Adipose tissue (tissue), 3 donors: ENCODE measurements around the gene BMPER. TPM values are rescaled to one million over a fixed set of nuclear protein-coding genes. Genes with fewer than 3 reads are reported as not detected.

ENCODE experiments used
- H3K27ac ChIP-seq: one replicate; pipeline ENCODE4 v1.5.1; 2013; ENCODE audit warnings: low read depth, low read length
- WGBS, 3 donors: extraction: QIAGEN DNeasy Blood & Tissue Kit; methylation state at CpG; one replicate each; pipeline ENCODE4 v1.1.7; 2013; 5-methylcytosine and 5-hydroxymethylcytosine counted together
- polyA plus RNA-seq, 3 donors: library from polyadenylated mRNA; stranded (reverse); fragments of 200-250 nt; gene quantifications; one replicate each; pipeline ENCODE4 v1.2.3, GENCODE V29; 2013
- donor health status: healthy with polysubstance abuse.
- donor health status: Bipolar disorder and iron deficiency.
- donor health status: healthy.

The BMPER gene
- polyA plus RNA-seq, 3 donors = 1.2 to 9.3 (median 4.8) TPM

- 91 to 96% (median 92%) methylated on average over 3 of the region's 3 CpGs for WGBS, 3 donors
- H3K27ac ChIP-seq = no peak overlapping the region
These were observed 133.6 kb downstream of the BMPER start for GRCh38 chr7:34038816-34039470.

- no peak overlapping the region for H3K27ac ChIP-seq
- 79 to 84% (median 82%) methylated on average over 4 of the region's 4 CpGs for WGBS, 3 donors
These were observed 136.4 kb downstream of the BMPER start for GRCh38 chr7:34041707-34042106.

- 92 to 97% (median 94%) methylated on average over 2 of the region's 2 CpGs for WGBS, 3 donors
- H3K27ac ChIP-seq = no peak overlapping the region
These were observed 137.1 kb downstream of the BMPER start for GRCh38 chr7:34042406-34042805.

GRCh38 chr7:34043461-34044305 lies 138.3 kb downstream of the BMPER start:
- WGBS, 3 donors = 64 to 81% (median 79%) methylated on average over 4 of the region's 4 CpGs
- no peak overlapping the region for H3K27ac ChIP-seq

GRCh38 chr7:34044306-34044643 lies 138.9 kb downstream of the BMPER start:
- H3K27ac ChIP-seq = no peak overlapping the region
- WGBS, 3 donors = 46 to 62% (median 57%) methylated on average over 2 of the region's 2 CpGs

GRCh38 chr7:34044734-34045353 lies 139.5 kb downstream of the BMPER start:
- WGBS, 3 donors = 75 to 89% (median 87%) methylated on average over 7 of the region's 7 CpGs
- no peak overlapping the region for H3K27ac ChIP-seq

GRCh38 chr7:34048445-34048844 lies 143.1 kb downstream of the BMPER start:
- WGBS, 3 donors = 36 to 91% (median 88%) methylated on average over 1 of the region's 1 CpG
- no peak overlapping the region for H3K27ac ChIP-seq

GRCh38 chr7:34054075-34054474 lies 148.7 kb downstream of the BMPER start:
- WGBS, 3 donors = 59 to 93% (median 88%) methylated on average over 3 of the region's 3 CpGs
- H3K27ac ChIP-seq = no peak overlapping the region

- no peak overlapping the region for H3K27ac ChIP-seq
These were observed 151.8 kb downstream of the BMPER start for GRCh38 chr7:34057136-34057535.

- H3K27ac ChIP-seq = no peak overlapping the region
- 78 to 97% (median 85%) methylated on average over 5 of the region's 5 CpGs for WGBS, 3 donors
These were observed 152.6 kb downstream of the BMPER start for GRCh38 chr7:34057956-34058355.

GRCh38 chr7:34058801-34059135 lies 153.4 kb downstream of the BMPER start:
- H3K27ac ChIP-seq = no peak overlapping the region
- 61 to 73% (median 69%) methylated on average over 1 of the region's 1 CpG for WGBS, 3 donors

GRCh38 chr7:34059136-34059828 lies 153.9 kb downstream of the BMPER start:
- no peak overlapping the region for H3K27ac ChIP-seq
- WGBS, 3 donors = 31 to 47% (median 31%) methylated on average over 8 of the region's 8 CpGs

GRCh38 chr7:34060196-34060947 lies 155.0 kb downstream of the BMPER start:
- WGBS, 3 donors = 57 to 73% (median 64%) methylated on average over 4 of the region's 4 CpGs
- no peak overlapping the region for H3K27ac ChIP-seq

- H3K27ac ChIP-seq = no peak overlapping the region
- WGBS, 3 donors = 70 to 71% (median 71%) methylated on average over 2 of the region's 2 CpGs
These were observed 155.8 kb downstream of the BMPER start for GRCh38 chr7:34061149-34061548.

- 77 to 87% (median 79%) methylated on average over 4 of the region's 4 CpGs for WGBS, 3 donors
- H3K27ac ChIP-seq = no peak overlapping the region
These were observed 157.0 kb downstream of the BMPER start for GRCh38 chr7:34062341-34062740.

- no peak overlapping the region for H3K27ac ChIP-seq
These were observed 157.5 kb downstream of the BMPER start for GRCh38 chr7:34062826-34063225.

- no peak overlapping the region for H3K27ac ChIP-seq
- WGBS, 3 donors = 74 to 87% (median 82%) methylated on average over 4 of the region's 4 CpGs
These were observed 159.3 kb downstream of the BMPER start for GRCh38 chr7:34064519-34065158.

- WGBS, 3 donors = 77 to 91% (median 78%) methylated on average over 1 of the region's 1 CpG
- no peak overlapping the region for H3K27ac ChIP-seq
These were observed 161.1 kb downstream of the BMPER start for GRCh38 chr7:34066411-34066810.
